WTC11 (cell line): Measurements from ENCODE around the gene CLCN7.

Source experiments
- ARID4B ChIP-seq: sonication (generic); formaldehyde crosslinking; IDR thresholded peaks from 2 replicates; pipeline ENCODE4 v1.8.0; 2023; ENCODE audit warnings: missing genetic modification reagents, mild to moderate bottlenecking, borderline replicate concordance
- ATF3 ChIP-seq: sonication (generic); formaldehyde crosslinking; conservative IDR thresholded peaks from 2 replicates; pipeline ENCODE4 v1.8.1; 2022; ENCODE audit warnings: mild to moderate bottlenecking, missing genetic modification reagents
- ATF6 ChIP-seq: sonication (generic); formaldehyde crosslinking; IDR thresholded peaks from 2 replicates; pipeline ENCODE4 v1.8.1; 2023; ENCODE audit warnings: mild to moderate bottlenecking, missing genetic modification reagents
- CTCF ChIP-seq: fragments of 200-600 bp; IDR thresholded peaks from 2 replicates; pipeline ENCODE4 v1.8.0; 2022; ENCODE audit warnings: antibody characterized with exemption
- ETV6 ChIP-seq: sonication (generic); formaldehyde crosslinking; IDR thresholded peaks from 2 replicates; pipeline ENCODE4 v1.8.1; 2022; ENCODE audit warnings: mild to moderate bottlenecking, missing genetic modification reagents
- GABPB1 ChIP-seq: sonication (generic); formaldehyde crosslinking; IDR thresholded peaks from 2 replicates; pipeline ENCODE4 v1.8.1; 2023; ENCODE audit warnings: mild to moderate bottlenecking, missing genetic modification reagents
- MAX ChIP-seq: sonication (generic); formaldehyde crosslinking; IDR thresholded peaks from 2 replicates; pipeline ENCODE4 v1.8.0; 2022; ENCODE audit warnings: mild to moderate bottlenecking, missing genetic modification reagents
- MXD4 ChIP-seq: fragments of 250-450 bp; sonication (Bioruptor Pico); IDR thresholded peaks from 2 replicates; pipeline ENCODE4 v1.8.0; 2021; ENCODE audit warnings: mild to moderate bottlenecking, moderate library complexity, borderline replicate concordance
- ZBTB21 ChIP-seq: sonication (generic); formaldehyde crosslinking; IDR thresholded peaks from 2 replicates; pipeline ENCODE4 v1.8.1; 2023; ENCODE audit warnings: mild to moderate bottlenecking, missing genetic modification reagents, borderline replicate concordance
- ZNF121 ChIP-seq: sonication (generic); formaldehyde crosslinking; IDR thresholded peaks from 2 replicates; pipeline ENCODE4 v1.8.0; 2023; ENCODE audit warnings: missing genetic modification reagents
- ZNF512 ChIP-seq: sonication (generic); formaldehyde crosslinking; IDR thresholded peaks from 2 replicates; pipeline ENCODE4 v1.8.1; 2022; ENCODE audit warnings: missing genetic modification reagents, borderline replicate concordance

GRCh38 chr16:1475552-1476114 lies 805 bp upstream of the CLCN7 start:
- TF ChIP-seq MAX (CRISPR knock-in tag): no peak
- no peak for TF ChIP-seq CTCF
- TF ChIP-seq ARID4B (CRISPR knock-in tag): no peak
- TF ChIP-seq ATF3: no peak
- no peak for TF ChIP-seq ATF6 (CRISPR knock-in tag)
- no peak for TF ChIP-seq ZNF512 (CRISPR knock-in tag)
- TF ChIP-seq ZNF121: no peak
- TF ChIP-seq MXD4 (CRISPR knock-in tag): no peak
- TF ChIP-seq GABPB1: no peak
- TF ChIP-seq ZBTB21 (CRISPR knock-in tag): no peak
- TF ChIP-seq ETV6 (CRISPR knock-in tag): no peak
